Right lobe of liver (tissue), 6 donors: ENCODE results near the gene CDC42EP4. TPM values are rescaled to one million over a fixed set of nuclear protein-coding genes. Genes with fewer than 3 reads are reported as not detected.
A peak's percentile ranks its signal among the peaks of the same experiment; 100 is the strongest.

ENCODE experiments used
- ATAC-seq, 4 donors: fragments of 200-7000 bp; cut with Tn5 transposase; one replicate each; pipeline ENCODE4 v1.9.1; 2020; ENCODE audit warnings: mild to moderate bottlenecking in 4 of 4, moderate library complexity in 4 of 4
- DNase-seq, 3 donors: peaks; one replicate each; pipeline ENCODE4 v3.0.0-alpha.2; 2020
- H3K27ac ChIP-seq, 3 donors: fragments of 200-600 bp; one replicate each; pipeline ENCODE4 v1.8.0; 2022
- H3K27me3 ChIP-seq, 2 donors: fragments of 200-600 bp; one replicate each; pipeline ENCODE4 v1.8.0; 2022
- H3K36me3 ChIP-seq, 4 donors: fragments of 200-600 bp; sonication (generic) in 1 of 4; one replicate each; pipeline versions ENCODE4 v1.5.1 to v1.8.0; 2017 to 2022; ENCODE audit warnings: control low read depth in 1 of 4
- H3K4me1 ChIP-seq, 4 donors: fragments of 200-600 bp; sonication (generic) in 1 of 4; one replicate each; pipeline versions ENCODE4 v1.5.1 to v1.8.0; 2017 to 2022; ENCODE audit warnings: control low read depth in 1 of 4
- H3K4me3 ChIP-seq, 3 donors: fragments of 200-600 bp; one replicate each; pipeline ENCODE4 v1.8.0; 2022
- H3K9me3 ChIP-seq, 4 donors: fragments of 200-600 bp; sonication (generic) in 1 of 4; one replicate each; pipeline versions ENCODE4 v1.5.1 to v1.8.0; 2017 to 2022; ENCODE audit warnings: control low read depth in 1 of 4
- POLR2A ChIP-seq: fragments of 450-650 bp; IDR thresholded peaks from one replicate; pipeline ENCODE4 v1.6.1; 2017; ENCODE audit warnings: antibody characterized with exemption, mild to moderate bottlenecking
- WGBS: methylation state at CpG from one replicate; pipeline ENCODE4 v1.1.6; 2018; ENCODE audit warnings: low coverage, low lambda C conversion rate; ENCODE audit not compliant: insufficient coverage; ENCODE audit errors: missing lambda C conversion rate; 5-methylcytosine and 5-hydroxymethylcytosine counted together
- intact Hi-C, 2 donors: fragments of 100-400 bp; cut with DNase I; formaldehyde crosslinking; loops; one replicate each; pipeline versions ENCODE4 v1.11.2 to v1.14.1; 2022
- total RNA-seq, 6 experiments: library from RNA; depleted of rRNA in 2 of 6; stranded (reverse); fragments of >200 nt in 2 of 6; fragmentation: NEBNext Ultra II Directional in 3 of 6; extraction: Animal tissue kit (Norgen Biotek cat#: 25700) in 3 of 6; gene quantifications; one replicate each; pipeline versions ENCODE4 v1.1.0 to v1.2.4, GENCODE V29; 2016 to 2023
- TF ChIP-seq, protein P1 (sequence below), 4 donors: fragments of 200-600 bp in 3 of 4; fragments of 450-650 bp in 1 of 4; IDR thresholded peaks; one replicate each; pipeline versions ENCODE4 v1.5.1 to v1.8.0; 2016 to 2022; ENCODE audit warnings: antibody characterized with exemption in 4 of 4, mild to moderate bottlenecking in 2 of 4
- donor health status: DM: no; HTN: yes; CAD: no.
- donor health status: DM: no; HTN: no; CAD: no.
- donor health status: DM: no; HTN: no; CAD: no.
- donor health status: DM: no; HTN: yes; CAD: no.
- donor health status: DM: no; HTN: yes; CAD: no.

CDC42EP4 gene
- total RNA-seq, 6 experiments from 2014 or later: 27.5 to 34.9 (median 30.9) TPM

DNA sequence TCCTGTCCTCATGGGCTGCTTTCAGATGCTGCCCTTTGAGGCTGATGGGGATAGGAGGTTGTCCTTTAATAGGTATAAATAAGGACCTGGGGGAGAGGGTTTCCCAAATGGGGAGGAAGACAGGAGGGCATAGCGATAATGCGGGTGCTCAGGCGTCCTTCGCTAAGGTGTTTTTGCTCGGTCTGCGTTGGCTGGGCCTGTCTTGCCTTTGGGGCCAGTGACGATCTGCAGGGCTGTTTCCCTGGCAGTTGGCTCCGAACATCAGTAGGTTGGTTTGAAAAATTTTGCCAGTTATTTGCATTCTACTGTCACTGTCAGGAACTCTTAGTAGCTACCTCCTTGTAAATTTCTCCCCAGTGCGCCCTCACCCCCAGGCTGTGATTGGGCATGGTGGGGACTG is 37.8 kb upstream of the CDC42EP4 start:
- 90% methylated on average over 7 of the region's 9 CpGs for WGBS
- no peak for TF ChIP-seq POLR2A
- TF ChIP-seq, protein P1, sequence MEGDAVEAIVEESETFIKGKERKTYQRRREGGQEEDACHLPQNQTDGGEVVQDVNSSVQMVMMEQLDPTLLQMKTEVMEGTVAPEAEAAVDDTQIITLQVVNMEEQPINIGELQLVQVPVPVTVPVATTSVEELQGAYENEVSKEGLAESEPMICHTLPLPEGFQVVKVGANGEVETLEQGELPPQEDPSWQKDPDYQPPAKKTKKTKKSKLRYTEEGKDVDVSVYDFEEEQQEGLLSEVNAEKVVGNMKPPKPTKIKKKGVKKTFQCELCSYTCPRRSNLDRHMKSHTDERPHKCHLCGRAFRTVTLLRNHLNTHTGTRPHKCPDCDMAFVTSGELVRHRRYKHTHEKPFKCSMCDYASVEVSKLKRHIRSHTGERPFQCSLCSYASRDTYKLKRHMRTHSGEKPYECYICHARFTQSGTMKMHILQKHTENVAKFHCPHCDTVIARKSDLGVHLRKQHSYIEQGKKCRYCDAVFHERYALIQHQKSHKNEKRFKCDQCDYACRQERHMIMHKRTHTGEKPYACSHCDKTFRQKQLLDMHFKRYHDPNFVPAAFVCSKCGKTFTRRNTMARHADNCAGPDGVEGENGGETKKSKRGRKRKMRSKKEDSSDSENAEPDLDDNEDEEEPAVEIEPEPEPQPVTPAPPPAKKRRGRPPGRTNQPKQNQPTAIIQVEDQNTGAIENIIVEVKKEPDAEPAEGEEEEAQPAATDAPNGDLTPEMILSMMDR (IDR thresholded peaks at IDR 0.05): no peak
- DNase-seq: no peak
- Histone ChIP-seq H3K36me3 (no peaks in the 10 kb centered on the region), H3K27me3 (no peaks in the 10 kb centered on the region), H3K4me3 (no peak overlapping the region), H3K4me1 (no peaks in the 10 kb centered on the region), H3K9me3 (no peaks in the 10 kb centered on the region), H3K27ac (no peak overlapping the region)
- no peak for ATAC-seq
- intact Hi-C loops: no loop called here

DNA sequence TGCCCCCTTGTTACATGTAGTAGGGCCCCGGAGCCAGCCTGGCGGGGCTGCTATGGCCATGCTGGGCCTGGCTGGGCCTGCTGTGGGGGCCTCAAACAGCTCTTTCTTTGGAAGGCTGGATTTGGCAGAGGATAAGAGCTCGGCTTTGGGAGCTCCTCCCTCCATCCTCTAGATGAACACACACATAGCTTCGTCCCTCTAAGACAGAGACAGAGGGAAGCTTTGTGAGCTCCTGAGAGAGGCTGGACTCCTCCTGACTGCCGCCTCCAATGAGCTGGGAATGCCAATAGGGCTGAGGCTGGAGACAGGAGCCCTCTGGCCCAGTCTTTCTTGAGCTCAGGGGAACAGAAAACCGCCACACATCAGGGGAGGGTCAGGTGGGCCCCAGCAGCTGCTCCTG is 37.3 kb upstream of the CDC42EP4 start:
- DNase-seq (no peak), ATAC-seq (no peak)
- TF ChIP-seq POLR2A: no peak
- TF ChIP-seq, protein P1 (IDR thresholded peaks at IDR 0.05): no peak
- Histone ChIP-seq H3K27me3 (no peaks in the 10 kb centered on the region), H3K27ac (no peak overlapping the region), H3K4me1 (no peaks in the 10 kb centered on the region), H3K4me3 (no peak overlapping the region), H3K9me3 (no peaks in the 10 kb centered on the region), H3K36me3 (no peaks in the 10 kb centered on the region)
- intact Hi-C loops: no loop called here
- WGBS: no CpG with 5 or more reads among the region's 6 CpGs

DNA sequence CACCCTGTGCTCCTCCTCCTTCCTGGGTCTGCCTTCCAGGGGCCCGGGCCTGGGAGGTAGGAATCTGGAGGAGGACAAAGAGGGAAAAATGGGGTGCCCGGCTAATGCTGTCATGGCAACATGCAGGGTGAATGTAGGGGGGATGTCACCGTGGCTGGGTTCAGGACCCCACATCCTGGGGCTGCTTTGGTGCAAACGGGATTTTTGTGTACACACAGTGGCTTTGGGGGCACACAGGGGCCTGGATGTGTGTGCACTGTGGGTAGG is 37.0 kb upstream of the CDC42EP4 start:
- H3K27ac ChIP-seq: no peak overlapping the region
- peak in 1 of 4 donors; percentile 7 for ATAC-seq
- no peak for DNase-seq

DNA sequence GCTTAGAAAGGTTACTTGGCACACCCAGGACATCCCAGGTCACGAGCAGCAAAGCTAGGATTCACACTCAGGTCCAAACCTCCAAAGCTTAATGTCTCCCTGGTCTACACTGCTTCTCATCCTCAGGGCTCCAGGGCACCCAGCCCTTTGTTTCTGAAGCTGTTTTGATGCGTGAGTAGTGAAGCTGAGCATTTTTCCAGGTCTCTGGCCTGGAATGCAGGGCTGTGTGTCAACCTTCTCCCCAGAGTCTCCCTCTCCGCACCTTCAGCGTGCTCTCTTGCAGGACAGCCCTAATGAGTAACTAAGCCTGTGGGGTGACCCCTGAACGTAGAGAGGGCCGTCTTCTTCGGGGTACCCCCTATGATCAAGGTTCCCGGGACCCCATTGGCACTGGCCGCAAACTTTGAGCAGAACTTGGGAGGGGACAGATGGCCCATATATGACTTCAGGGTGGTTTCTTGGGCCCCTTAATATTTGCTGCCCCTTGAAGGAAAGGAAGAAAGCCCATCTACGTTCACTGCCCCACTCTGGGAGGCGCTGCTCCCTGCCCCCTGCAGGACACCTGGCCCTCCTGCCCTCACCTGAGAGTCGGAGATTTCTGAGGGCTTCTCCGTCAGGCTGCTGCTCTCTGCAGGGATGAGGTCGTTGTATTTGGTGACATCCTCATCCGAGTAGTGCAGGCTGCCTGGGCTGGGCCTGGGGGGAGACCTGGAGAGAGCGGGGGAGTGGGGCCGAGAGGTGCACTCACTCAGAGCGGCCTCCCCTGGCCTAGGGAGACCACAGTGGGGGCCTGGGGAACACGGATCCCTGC is 36.4 kb upstream of the CDC42EP4 start:
- ATAC-seq (peak in 1 of 4 donors; percentile 7), DNase-seq (no peak)
- Histone ChIP-seq H3K9me3 (no peaks in the 10 kb centered on the region), H3K27me3 (no peaks in the 10 kb centered on the region), H3K27ac (no peak overlapping the region), H3K4me3 (no peak overlapping the region), H3K36me3 (no peaks in the 10 kb centered on the region), H3K4me1 (no peaks in the 10 kb centered on the region)
- WGBS: 25% methylated on average over 5 of the region's 19 CpGs
- intact Hi-C loops: no loop called here
- TF ChIP-seq, protein P1 (IDR thresholded peaks at IDR 0.05): no peak
- no peak for TF ChIP-seq POLR2A

More for the DNA sequence above, 37.0 kb upstream of the CDC42EP4 start:
- Histone ChIP-seq H3K4me1 (no peaks in the 10 kb centered on the region), H3K27me3 (no peaks in the 10 kb centered on the region), H3K36me3 (no peaks in the 10 kb centered on the region), H3K4me3 (no peak overlapping the region), H3K9me3 (no peaks in the 10 kb centered on the region)
- intact Hi-C loops: no loop called here
- 0% methylated on average over 1 of the region's 4 CpGs for WGBS
- no peak for TF ChIP-seq POLR2A

DNA sequence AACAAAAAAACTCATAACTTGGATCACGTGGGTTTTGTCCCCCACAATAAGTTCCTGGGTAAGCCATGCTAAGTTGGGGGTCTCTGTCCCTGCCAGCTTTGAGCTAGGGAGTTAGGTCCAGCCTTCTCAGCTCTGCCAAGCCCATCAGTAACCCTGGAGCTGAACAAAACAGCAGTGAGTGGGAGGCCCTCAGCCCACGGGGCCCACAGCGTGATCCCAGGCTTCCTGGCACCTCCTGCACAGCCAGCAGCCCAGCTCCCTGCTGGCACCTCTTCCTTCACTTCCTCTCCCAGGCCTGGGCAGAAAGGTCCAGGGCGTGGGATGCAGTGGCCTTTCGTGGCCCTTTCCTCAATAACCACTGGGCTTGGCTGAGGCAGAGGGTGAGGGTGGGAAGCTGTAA is 35.5 kb upstream of the CDC42EP4 start:
- no peaks in the 10 kb centered on the region for H3K27me3 ChIP-seq
- 8% methylated on average over 2 of the region's 5 CpGs for WGBS
- H3K4me1 ChIP-seq: no peaks in the 10 kb centered on the region
- H3K9me3 ChIP-seq: no peaks in the 10 kb centered on the region
- H3K27ac ChIP-seq: no peak overlapping the region
- ATAC-seq: no peak
- TF ChIP-seq POLR2A: no peak
- TF ChIP-seq, protein P1 (IDR thresholded peaks at IDR 0.05): no peak
- no peak for DNase-seq
- no peak overlapping the region for H3K4me3 ChIP-seq
- intact Hi-C loops: no loop called here
- no peaks in the 10 kb centered on the region for H3K36me3 ChIP-seq
